Keratinocyte (primary cell): ENCODE data around the gene ATP2B1.

ENCODE experiments used
- EZH2 ChIP-seq: IDR thresholded peaks from one replicate; pipeline ENCODE4 v1.6.1; 2012; ENCODE audit warnings: inconsistent platforms, mild to moderate bottlenecking, low read length, moderate library complexity
- TF ChIP-seq, protein P1 (sequence below), 3 experiments: IDR thresholded peaks in 1 of 3; conservative IDR thresholded peaks in 1 of 3; optimal IDR thresholded peaks in 1 of 3; 2 replicates in 2 of 3; 3 replicates in 1 of 3; pipeline versions ENCODE3 to v1.5.1; 2011; ENCODE audit warnings: low read length in 3 of 3, mild to moderate bottlenecking in 3 of 3, moderate library complexity in 2 of 3, control low read depth in 1 of 3, inconsistent platforms in 1 of 3; ENCODE audit not compliant: insufficient read depth in 2 of 3; ENCODE audit errors: extremely low read depth in 1 of 3

DNA sequence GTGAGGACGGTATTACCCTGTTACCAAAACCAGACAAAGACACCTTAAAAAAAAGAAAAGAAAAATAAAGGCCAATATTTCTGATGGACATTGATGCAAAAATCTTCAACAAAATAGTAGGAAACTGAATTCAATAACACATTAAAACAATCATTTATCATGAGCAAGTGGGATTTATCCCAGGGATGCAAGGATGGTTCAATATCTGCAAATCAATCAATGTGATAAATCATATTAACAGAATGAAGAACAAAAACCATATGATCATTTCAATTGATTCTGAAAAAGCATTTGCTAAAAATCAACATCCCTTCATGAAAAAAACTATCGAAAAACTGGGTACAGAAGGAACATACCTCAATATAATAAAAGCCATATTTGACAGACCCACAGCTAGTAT lies 32.3 kb upstream of the ATP2B1 start:
- TF ChIP-seq, protein P1, sequence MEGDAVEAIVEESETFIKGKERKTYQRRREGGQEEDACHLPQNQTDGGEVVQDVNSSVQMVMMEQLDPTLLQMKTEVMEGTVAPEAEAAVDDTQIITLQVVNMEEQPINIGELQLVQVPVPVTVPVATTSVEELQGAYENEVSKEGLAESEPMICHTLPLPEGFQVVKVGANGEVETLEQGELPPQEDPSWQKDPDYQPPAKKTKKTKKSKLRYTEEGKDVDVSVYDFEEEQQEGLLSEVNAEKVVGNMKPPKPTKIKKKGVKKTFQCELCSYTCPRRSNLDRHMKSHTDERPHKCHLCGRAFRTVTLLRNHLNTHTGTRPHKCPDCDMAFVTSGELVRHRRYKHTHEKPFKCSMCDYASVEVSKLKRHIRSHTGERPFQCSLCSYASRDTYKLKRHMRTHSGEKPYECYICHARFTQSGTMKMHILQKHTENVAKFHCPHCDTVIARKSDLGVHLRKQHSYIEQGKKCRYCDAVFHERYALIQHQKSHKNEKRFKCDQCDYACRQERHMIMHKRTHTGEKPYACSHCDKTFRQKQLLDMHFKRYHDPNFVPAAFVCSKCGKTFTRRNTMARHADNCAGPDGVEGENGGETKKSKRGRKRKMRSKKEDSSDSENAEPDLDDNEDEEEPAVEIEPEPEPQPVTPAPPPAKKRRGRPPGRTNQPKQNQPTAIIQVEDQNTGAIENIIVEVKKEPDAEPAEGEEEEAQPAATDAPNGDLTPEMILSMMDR (optimal IDR thresholded peaks at IDR 0.05 in 1 of 3, IDR thresholded peaks at IDR 0.05 in 1 of 3, conservative IDR thresholded peaks at IDR 0.05 in 1 of 3; ENCODE audit: extremely low read depth in 1 of 3, insufficient read depth in 2 of 3, low read length in 3 of 3) = no peak
- no peak for TF ChIP-seq EZH2
